Activated CD8-positive, alpha-beta T cell treated with anti-CD3 and anti-CD28 coated beads for 36 hours (primary cell): ENCODE results near the gene TMPRSS7. TPM values are rescaled to one million over a fixed set of nuclear protein-coding genes. Genes with fewer than 3 reads are reported as not detected.
A peak's percentile ranks its signal among the peaks of the same experiment; 100 is the strongest.

Experiments
- ATAC-seq: fragments of 200-7000 bp; cut with Tn5 transposase; one replicate; pipeline ENCODE4 v1.10.0; 2021; ENCODE audit warnings: mild to moderate bottlenecking, moderate library complexity
- CTCF ChIA-PET: fragments of 350-600 bp; sonication (Branson Sonifier 250); formaldehyde crosslinking; loops from one replicate; lab custom pipeline; 2021; ENCODE audit warnings: antibody characterized with exemption; lab: Charles Lee
- POLR2A ChIA-PET: fragments of 350-600 bp; sonication (Branson Sonifier 250); formaldehyde crosslinking; loops from one replicate; lab custom pipeline; 2021; ENCODE audit warnings: antibody characterized with exemption; lab: Charles Lee
- DNase-seq: peaks from one replicate; pipeline ENCODE4 v3.0.0-alpha.2; 2020
- H3K27ac Mint-ChIP-seq: one replicate; pipeline ENCODE4 v1.8.0; 2021; ENCODE audit warnings: mild to moderate bottlenecking, mixed read lengths
- H3K27me3 Mint-ChIP-seq: one replicate; pipeline ENCODE4 v1.8.0; 2021; ENCODE audit warnings: mixed read lengths
- H3K36me3 Mint-ChIP-seq: one replicate; pipeline ENCODE4 v1.8.0; 2021; ENCODE audit warnings: low read depth, mixed read lengths
- H3K4me1 Mint-ChIP-seq: one replicate; pipeline ENCODE4 v1.8.0; 2021; ENCODE audit warnings: low read depth, mixed read lengths
- H3K4me3 Mint-ChIP-seq: one replicate; pipeline ENCODE4 v1.8.0; 2021; ENCODE audit warnings: mild to moderate bottlenecking, moderate library complexity, mixed read lengths
- H3K9me3 Mint-ChIP-seq: one replicate; pipeline ENCODE4 v1.8.0; 2021; ENCODE audit warnings: mixed read lengths
- intact Hi-C: fragments of 100-400 bp; cut with micrococcal nuclease; formaldehyde crosslinking; loops from one replicate; pipeline ENCODE4 v1.10.0; 2022
- total RNA-seq, 2 experiments: library from RNA; stranded (reverse); gene quantifications; one replicate each; pipeline ENCODE4 v1.2.3, GENCODE V29; 2021
- TF ChIP-seq, protein P1 (sequence below): fragments of 200-600 bp; IDR thresholded peaks from one replicate; pipeline ENCODE4 v1.8.0; 2022; ENCODE audit warnings: antibody characterized with exemption, mild to moderate bottlenecking

TMPRSS7 gene
- total RNA-seq, 2 experiments from 2014 or later, result not detected

DNA sequence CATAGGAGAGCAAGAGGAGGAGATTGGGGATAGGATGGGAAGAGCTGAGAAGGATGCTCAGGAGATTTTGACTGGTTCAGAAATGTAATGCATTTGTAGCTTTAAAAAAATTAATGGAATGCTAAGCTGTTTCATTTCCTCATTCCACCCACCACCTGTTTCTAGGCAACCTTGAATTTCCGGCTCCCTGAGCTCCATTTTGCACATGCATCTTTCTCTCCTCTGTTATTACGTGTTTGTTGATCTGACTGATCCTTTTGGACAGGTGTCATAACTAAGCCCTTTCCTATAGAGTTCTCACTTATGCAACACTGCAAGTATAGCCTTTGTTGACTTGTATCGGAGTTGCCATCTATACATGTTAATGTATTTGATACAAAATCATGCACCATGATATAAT is 4.3 kb downstream of the TMPRSS7 start:
- peaks cover 3% of the 10 kb centered on the region for H3K9me3 Mint-ChIP-seq
- POLR2A ChIA-PET, result interaction anchor here (0.7 kb wide), 1 partner anchor 409 kb away, joined by 3 read pairs; no protein-coding TSS in a partner anchor

DNA sequence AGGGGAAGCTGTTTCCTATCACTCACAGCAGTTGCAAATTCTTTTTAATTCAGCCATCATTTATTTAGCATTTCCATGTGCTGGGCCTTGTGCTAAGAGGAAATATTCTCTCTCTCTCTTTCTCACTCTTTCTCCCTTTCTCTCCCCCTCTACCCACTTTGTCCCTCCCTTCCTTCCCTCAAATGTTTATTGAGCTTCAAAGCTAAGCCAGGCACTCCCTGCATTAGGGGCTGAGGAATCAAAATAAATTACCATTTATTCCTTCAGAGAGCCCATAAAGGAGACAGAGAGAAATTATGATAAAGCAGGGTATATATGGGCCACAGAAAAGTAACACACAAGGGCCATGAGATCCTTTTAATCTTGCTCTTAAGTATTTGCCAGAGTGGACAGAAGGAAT is 6.8 kb downstream of the TMPRSS7 start:
- ChIA-PET CTCF (interaction anchor here (1.5 to 6.6 kb wide), 4 partner anchors 10 to 73 kb away, joined by 6 to 98 read pairs (median 40); no protein-coding TSS in a partner anchor), POLR2A (no interaction called here)
- DNase-seq (no peak), ATAC-seq (no peak)
- Mint-ChIP-seq H3K9me3 (peaks cover 3% of the 10 kb centered on the region), H3K4me3 (no peak overlapping the region), H3K27me3 (no peaks in the 10 kb centered on the region), H3K27ac (no peak overlapping the region), H3K36me3 (no peaks in the 10 kb centered on the region), H3K4me1 (no peaks in the 10 kb centered on the region)
- intact Hi-C loops, result loop anchor here (5.0 kb wide), 2 partner anchors 54 to 324 kb away; no protein-coding TSS in a partner anchor
- TF ChIP-seq, protein P1, sequence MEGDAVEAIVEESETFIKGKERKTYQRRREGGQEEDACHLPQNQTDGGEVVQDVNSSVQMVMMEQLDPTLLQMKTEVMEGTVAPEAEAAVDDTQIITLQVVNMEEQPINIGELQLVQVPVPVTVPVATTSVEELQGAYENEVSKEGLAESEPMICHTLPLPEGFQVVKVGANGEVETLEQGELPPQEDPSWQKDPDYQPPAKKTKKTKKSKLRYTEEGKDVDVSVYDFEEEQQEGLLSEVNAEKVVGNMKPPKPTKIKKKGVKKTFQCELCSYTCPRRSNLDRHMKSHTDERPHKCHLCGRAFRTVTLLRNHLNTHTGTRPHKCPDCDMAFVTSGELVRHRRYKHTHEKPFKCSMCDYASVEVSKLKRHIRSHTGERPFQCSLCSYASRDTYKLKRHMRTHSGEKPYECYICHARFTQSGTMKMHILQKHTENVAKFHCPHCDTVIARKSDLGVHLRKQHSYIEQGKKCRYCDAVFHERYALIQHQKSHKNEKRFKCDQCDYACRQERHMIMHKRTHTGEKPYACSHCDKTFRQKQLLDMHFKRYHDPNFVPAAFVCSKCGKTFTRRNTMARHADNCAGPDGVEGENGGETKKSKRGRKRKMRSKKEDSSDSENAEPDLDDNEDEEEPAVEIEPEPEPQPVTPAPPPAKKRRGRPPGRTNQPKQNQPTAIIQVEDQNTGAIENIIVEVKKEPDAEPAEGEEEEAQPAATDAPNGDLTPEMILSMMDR, result no peak

More for the DNA sequence above, 4.3 kb downstream of the TMPRSS7 start:
- intact Hi-C loops, result no loop called here
- DNase-seq (no peak), ATAC-seq (no peak)
- Mint-ChIP-seq H3K36me3 (no peaks in the 10 kb centered on the region), H3K27ac (no peak overlapping the region), H3K4me1 (no peaks in the 10 kb centered on the region), H3K4me3 (no peak overlapping the region), H3K27me3 (no peaks in the 10 kb centered on the region)
- TF ChIP-seq, protein P1, result no peak
- CTCF ChIA-PET, result interaction anchor here (1.5 to 2.2 kb wide), 2 partner anchors 25 to 50 kb away, joined by 7 to 11 read pairs; no protein-coding TSS in a partner anchor

DNA sequence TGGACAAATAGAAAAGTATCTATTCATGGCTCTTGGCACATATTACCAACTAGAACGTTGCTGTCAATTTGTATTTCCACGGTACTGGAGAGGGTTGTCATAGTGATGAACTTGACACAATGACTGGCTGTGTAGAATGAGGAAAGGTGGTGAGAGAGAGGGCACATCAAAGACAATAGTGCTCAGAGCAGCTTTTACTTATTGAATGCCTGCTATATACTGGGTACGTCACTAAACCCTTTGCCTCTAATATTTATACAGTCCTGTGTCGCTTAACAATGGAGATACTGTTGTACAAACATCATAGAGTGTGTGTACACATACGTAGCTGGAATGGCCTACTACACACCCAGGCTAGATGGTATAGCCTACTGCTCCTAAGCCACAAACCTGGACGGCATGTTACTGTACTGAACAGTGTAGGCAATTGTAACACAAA is 8.3 kb downstream of the TMPRSS7 start:
- no peaks in the 10 kb centered on the region for H3K27me3 Mint-ChIP-seq
- no peak overlapping the region for H3K4me3 Mint-ChIP-seq
- ChIA-PET POLR2A (no interaction called here), CTCF (interaction anchor here (0.6 to 6.6 kb wide), 45 partner anchors 9 to 424 kb away, joined by 3 to 98 read pairs (median 4); partner anchors contain the start of genes ABHD10, SLC9C1 and TMPRSS7)
- TF ChIP-seq, protein P1, result no peak
- DNase-seq (no peak), ATAC-seq (no peak)
- peaks cover 2% of the 10 kb centered on the region for H3K4me1 Mint-ChIP-seq
- H3K9me3 Mint-ChIP-seq, result no peaks in the 10 kb centered on the region
- no peak overlapping the region for H3K27ac Mint-ChIP-seq
- H3K36me3 Mint-ChIP-seq, result no peaks in the 10 kb centered on the region
- intact Hi-C loops, result loop anchor here (5.0 kb wide), 2 partner anchors 56 to 326 kb away; no protein-coding TSS in a partner anchor

DNA sequence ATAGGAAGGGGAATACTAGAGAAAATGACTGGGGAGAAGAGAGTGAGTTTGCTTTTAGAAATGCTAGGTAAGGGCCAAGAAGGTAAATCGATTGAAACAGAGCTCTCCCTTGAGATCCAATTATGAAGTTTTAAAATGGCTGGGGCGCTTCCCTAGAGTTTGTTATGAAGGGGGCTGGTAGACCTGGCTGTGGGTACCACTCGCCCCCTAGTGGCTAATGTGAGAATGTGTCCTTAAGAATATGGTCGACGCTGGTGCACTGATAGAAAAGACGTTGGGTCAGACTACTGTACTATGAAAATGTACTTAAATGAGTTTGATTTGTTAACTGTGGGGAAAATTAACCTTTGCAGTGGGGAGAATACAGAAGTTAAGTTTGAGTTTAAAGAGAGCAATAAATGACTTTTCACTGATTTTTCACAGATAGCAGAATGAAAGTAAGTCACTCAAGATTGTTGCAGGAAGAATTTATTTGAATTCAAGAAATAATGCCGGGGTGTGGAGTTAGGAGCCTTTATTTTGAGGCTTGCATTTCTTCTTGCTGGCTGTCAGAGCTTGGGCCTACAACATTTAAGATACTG is 9.2 kb downstream of the TMPRSS7 start:
- POLR2A ChIA-PET, result no interaction called here
- CTCF ChIA-PET, result interaction anchor here (0.6 to 6.6 kb wide), 49 partner anchors 9 to 425 kb away, joined by 3 to 98 read pairs (median 5); partner anchors contain the start of genes ABHD10, SLC9C1 and TMPRSS7
- TF ChIP-seq, protein P1, result peak; percentile 89
- peak; percentile 70 for DNase-seq
- no peaks in the 10 kb centered on the region for H3K27me3 Mint-ChIP-seq
- H3K9me3 Mint-ChIP-seq, result no peaks in the 10 kb centered on the region
- no peaks in the 10 kb centered on the region for H3K36me3 Mint-ChIP-seq
- ATAC-seq, result peak; percentile 99
- H3K4me3 Mint-ChIP-seq, result no peak overlapping the region
- intact Hi-C loops, result loop anchor here (5.0 kb wide), 2 partner anchors 56 to 326 kb away; no protein-coding TSS in a partner anchor
- no peak overlapping the region for H3K27ac Mint-ChIP-seq
- H3K4me1 Mint-ChIP-seq, result peaks cover 2% of the 10 kb centered on the region

DNA sequence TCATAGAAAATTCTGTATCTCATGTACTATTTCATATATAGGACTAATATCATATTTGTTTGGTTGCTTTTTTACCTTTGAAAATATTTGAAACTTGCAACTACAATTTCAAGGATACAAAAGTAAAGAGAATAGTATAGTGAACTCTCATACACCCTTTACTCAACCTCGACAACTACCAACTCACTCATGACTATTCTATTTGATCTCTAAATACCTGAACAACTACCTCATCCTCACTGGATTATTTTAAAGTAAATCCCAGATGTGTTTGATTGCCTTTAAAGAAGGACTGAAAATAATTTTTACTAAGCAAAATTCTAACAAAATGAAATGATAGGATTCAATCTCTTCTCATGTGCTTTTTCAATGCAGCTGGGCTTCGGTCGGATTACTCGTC is 12.1 kb downstream of the TMPRSS7 start:
- H3K4me3 Mint-ChIP-seq, result no peak overlapping the region
- ChIA-PET POLR2A (no interaction called here), CTCF (interaction anchor here (1.2 to 6.6 kb wide), 2 partner anchors 33 to 57 kb away, joined by 5 to 98 read pairs; no protein-coding TSS in a partner anchor)
- intact Hi-C loops, result no loop called here
- H3K27me3 Mint-ChIP-seq, result no peaks in the 10 kb centered on the region
- ATAC-seq (no peak), DNase-seq (no peak)
- H3K4me1 Mint-ChIP-seq, result peaks cover 2% of the 10 kb centered on the region
- H3K9me3 Mint-ChIP-seq, result no peaks in the 10 kb centered on the region
- no peaks in the 10 kb centered on the region for H3K36me3 Mint-ChIP-seq
- H3K27ac Mint-ChIP-seq, result no peak overlapping the region
- TF ChIP-seq, protein P1, result no peak
